SK-N-SH treated with all-trans-retinoic acid at 6 μM for 48 hours (cell line): ENCODE data around the gene SDK2.

Source experiments
- ARNTL ChIP-seq: fragments of 450-650 bp; formaldehyde crosslinking; IDR thresholded peaks from 2 replicates; pipeline ENCODE4 v1.5.0; 2020; ENCODE audit warnings: low read depth, mild to moderate bottlenecking, moderate library complexity, borderline replicate concordance
- ISL1 ChIP-seq: fragments of 250-450 bp; sonication (Bioruptor Pico); IDR thresholded peaks from 2 replicates; pipeline ENCODE4 v2.1.2; 2022; ENCODE audit warnings: mild to moderate bottlenecking, moderate library complexity
- SNAI2 ChIP-seq: fragments of 250-450 bp; sonication (Bioruptor Pico); IDR thresholded peaks from 2 replicates; pipeline ENCODE4 v1.5.0; 2020; ENCODE audit warnings: mild to moderate bottlenecking, moderate library complexity
- TOX ChIP-seq: fragments of 250-450 bp; sonication (Bioruptor Pico); IDR thresholded peaks from 2 replicates; pipeline ENCODE4 v1.8.0; 2021; ENCODE audit warnings: mild to moderate bottlenecking, moderate library complexity, borderline replicate concordance
- ZFP3 ChIP-seq: fragments of 250-450 bp; sonication (Bioruptor Pico); IDR thresholded peaks from 2 replicates; pipeline ENCODE4 v1.5.0; 2020; ENCODE audit warnings: mild to moderate bottlenecking, moderate library complexity

DNA sequence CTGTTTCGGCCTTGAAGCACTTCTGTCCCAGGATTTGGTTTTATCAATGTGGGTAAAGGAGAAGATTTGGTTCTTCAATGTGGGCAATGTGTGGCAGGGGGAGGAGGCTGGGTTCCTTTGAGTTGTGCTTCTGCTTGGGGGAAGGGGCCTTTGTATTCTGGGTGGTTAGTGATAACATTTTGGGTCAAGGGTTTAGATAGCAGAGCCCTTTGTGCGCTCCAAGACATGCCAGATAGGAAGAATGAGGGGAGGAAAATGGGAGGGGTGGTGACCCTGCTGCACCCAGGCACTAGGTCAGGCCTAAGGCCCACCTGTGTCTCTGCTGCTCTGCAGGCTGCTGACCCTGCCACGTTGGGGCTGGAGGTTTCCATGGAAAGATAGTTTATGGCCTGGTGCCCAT, 292.5 kb downstream of the SDK2 start:
- no peak for TF ChIP-seq ZFP3
- TF ChIP-seq SNAI2 (CRISPR knock-in tag), result no peak
- TF ChIP-seq TOX (CRISPR knock-in tag), result no peak
- no peak for TF ChIP-seq ISL1 (CRISPR knock-in tag)
- no peak for TF ChIP-seq ARNTL (CRISPR knock-in tag)
